Liver (tissue), 3 donors: ENCODE data around the gene IRX2.

Source experiments
- EGR1 ChIP-seq, 2 donors: IDR thresholded peaks; 2 replicates each; pipeline ENCODE4 v1.6.1; 2016 to 2018; ENCODE audit warnings: antibody characterized with exemption in 2 of 2, low read depth in 2 of 2
- FOXA1 ChIP-seq: IDR thresholded peaks from 2 replicates; pipeline ENCODE4 v1.6.1; 2016; ENCODE audit warnings: antibody characterized with exemption
- TF ChIP-seq, protein P1 (sequence below): IDR thresholded peaks from 2 replicates; pipeline ENCODE4 v1.6.1; 2016; ENCODE audit warnings: antibody characterized with exemption
- TF ChIP-seq, protein P2 (sequence below): fragments of 150-350 bp; IDR thresholded peaks from 2 replicates; pipeline ENCODE4 v1.5.1; 2017; ENCODE audit warnings: improper control_type of control experiment, low read depth, low read length; ENCODE audit not compliant: missing input control
- TF ChIP-seq, protein P3 (sequence below): IDR thresholded peaks from 2 replicates; pipeline ENCODE4 v1.6.1; 2016; ENCODE audit warnings: antibody characterized with exemption, mild to moderate bottlenecking
- TF ChIP-seq, protein P4 (sequence below): IDR thresholded peaks from 2 replicates; pipeline ENCODE4 v1.6.1; 2016; ENCODE audit warnings: antibody characterized with exemption
- donor health status: healthy.
- donor health status: healthy.

DNA sequence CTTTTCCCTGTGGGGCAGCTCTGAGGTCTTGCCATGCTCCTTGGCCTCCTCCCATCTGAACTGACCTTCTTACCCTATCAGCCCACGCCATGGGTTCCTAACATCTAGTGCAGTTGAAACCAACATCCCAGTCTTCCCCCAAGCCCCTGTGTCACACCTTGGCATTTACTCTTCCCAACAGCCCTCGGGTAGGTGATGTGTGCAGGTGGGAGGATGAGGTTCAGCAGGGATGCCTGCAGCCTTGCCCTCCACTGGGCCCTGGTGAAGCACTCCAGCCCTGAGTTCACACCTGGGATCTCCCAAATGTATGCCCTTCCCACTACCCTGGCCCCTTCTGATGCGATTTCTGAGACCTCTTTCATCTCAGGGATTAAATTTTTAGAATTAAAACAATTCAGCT lies 15.5 kb downstream of the IRX2 start:
- TF ChIP-seq, protein P1, sequence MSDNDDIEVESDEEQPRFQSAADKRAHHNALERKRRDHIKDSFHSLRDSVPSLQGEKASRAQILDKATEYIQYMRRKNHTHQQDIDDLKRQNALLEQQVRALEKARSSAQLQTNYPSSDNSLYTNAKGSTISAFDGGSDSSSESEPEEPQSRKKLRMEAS, result no peak
- TF ChIP-seq, protein P2, sequence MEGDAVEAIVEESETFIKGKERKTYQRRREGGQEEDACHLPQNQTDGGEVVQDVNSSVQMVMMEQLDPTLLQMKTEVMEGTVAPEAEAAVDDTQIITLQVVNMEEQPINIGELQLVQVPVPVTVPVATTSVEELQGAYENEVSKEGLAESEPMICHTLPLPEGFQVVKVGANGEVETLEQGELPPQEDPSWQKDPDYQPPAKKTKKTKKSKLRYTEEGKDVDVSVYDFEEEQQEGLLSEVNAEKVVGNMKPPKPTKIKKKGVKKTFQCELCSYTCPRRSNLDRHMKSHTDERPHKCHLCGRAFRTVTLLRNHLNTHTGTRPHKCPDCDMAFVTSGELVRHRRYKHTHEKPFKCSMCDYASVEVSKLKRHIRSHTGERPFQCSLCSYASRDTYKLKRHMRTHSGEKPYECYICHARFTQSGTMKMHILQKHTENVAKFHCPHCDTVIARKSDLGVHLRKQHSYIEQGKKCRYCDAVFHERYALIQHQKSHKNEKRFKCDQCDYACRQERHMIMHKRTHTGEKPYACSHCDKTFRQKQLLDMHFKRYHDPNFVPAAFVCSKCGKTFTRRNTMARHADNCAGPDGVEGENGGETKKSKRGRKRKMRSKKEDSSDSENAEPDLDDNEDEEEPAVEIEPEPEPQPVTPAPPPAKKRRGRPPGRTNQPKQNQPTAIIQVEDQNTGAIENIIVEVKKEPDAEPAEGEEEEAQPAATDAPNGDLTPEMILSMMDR, result no peak
- TF ChIP-seq, protein P3, sequence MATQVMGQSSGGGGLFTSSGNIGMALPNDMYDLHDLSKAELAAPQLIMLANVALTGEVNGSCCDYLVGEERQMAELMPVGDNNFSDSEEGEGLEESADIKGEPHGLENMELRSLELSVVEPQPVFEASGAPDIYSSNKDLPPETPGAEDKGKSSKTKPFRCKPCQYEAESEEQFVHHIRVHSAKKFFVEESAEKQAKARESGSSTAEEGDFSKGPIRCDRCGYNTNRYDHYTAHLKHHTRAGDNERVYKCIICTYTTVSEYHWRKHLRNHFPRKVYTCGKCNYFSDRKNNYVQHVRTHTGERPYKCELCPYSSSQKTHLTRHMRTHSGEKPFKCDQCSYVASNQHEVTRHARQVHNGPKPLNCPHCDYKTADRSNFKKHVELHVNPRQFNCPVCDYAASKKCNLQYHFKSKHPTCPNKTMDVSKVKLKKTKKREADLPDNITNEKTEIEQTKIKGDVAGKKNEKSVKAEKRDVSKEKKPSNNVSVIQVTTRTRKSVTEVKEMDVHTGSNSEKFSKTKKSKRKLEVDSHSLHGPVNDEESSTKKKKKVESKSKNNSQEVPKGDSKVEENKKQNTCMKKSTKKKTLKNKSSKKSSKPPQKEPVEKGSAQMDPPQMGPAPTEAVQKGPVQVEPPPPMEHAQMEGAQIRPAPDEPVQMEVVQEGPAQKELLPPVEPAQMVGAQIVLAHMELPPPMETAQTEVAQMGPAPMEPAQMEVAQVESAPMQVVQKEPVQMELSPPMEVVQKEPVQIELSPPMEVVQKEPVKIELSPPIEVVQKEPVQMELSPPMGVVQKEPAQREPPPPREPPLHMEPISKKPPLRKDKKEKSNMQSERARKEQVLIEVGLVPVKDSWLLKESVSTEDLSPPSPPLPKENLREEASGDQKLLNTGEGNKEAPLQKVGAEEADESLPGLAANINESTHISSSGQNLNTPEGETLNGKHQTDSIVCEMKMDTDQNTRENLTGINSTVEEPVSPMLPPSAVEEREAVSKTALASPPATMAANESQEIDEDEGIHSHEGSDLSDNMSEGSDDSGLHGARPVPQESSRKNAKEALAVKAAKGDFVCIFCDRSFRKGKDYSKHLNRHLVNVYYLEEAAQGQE, result no peak
- TF ChIP-seq EGR1 (IDR thresholded peaks at IDR 0.05; ENCODE audit: low read depth in 2 of 2) (no peak), FOXA1 (no peak)
- TF ChIP-seq, protein P4, sequence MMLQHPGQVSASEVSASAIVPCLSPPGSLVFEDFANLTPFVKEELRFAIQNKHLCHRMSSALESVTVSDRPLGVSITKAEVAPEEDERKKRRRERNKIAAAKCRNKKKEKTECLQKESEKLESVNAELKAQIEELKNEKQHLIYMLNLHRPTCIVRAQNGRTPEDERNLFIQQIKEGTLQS, result no peak
